Sigmoid colon (tissue), 7 donors: ENCODE data around the gene BNIP3. TPM values are rescaled to one million over a fixed set of nuclear protein-coding genes. Genes with fewer than 3 reads are reported as not detected.

Experiments
- DNase-seq: peaks from one replicate; pipeline ENCODE4 v3.0.0-alpha.2; 2019
- H3K27ac ChIP-seq, 4 donors: fragments of 200-600 bp; sonication (generic); one replicate each; pipeline ENCODE4 v1.5.1; 2016 to 2019; ENCODE audit warnings: mild to moderate bottlenecking in 1 of 4
- H3K27me3 ChIP-seq, 3 donors: fragments of 200-600 bp; sonication (generic); one replicate each; pipeline ENCODE4 v1.5.1; 2019; ENCODE audit warnings: mild to moderate bottlenecking in 1 of 3
- H3K36me3 ChIP-seq, 4 donors: fragments of 200-600 bp; sonication (generic); one replicate each; pipeline ENCODE4 v1.5.1; 2016 to 2019
- H3K4me1 ChIP-seq, 4 donors: fragments of 200-600 bp; sonication (generic); one replicate each; pipeline ENCODE4 v1.5.1; 2017 to 2019
- H3K4me3 ChIP-seq, 4 donors: fragments of 200-600 bp; sonication (generic); one replicate each; pipeline ENCODE4 v1.5.1; 2017 to 2019; ENCODE audit warnings: mild to moderate bottlenecking in 2 of 4, moderate library complexity in 1 of 4
- H3K9me3 ChIP-seq, 4 donors: fragments of 200-600 bp in 3 of 4; sonication (generic) in 3 of 4; one replicate each; pipeline versions ENCODE4 v1.5.1 to v1.6.1; 2013 to 2019
- CTCF ChIP-seq, 4 experiments: fragments of 450-650 bp in 3 of 4; fragments of 200-600 bp in 1 of 4; IDR thresholded peaks; one replicate each; pipeline ENCODE4 v1.5.1; 2016 to 2019; ENCODE audit warnings: antibody characterized with exemption in 4 of 4, mild to moderate bottlenecking in 3 of 4, moderate library complexity in 2 of 4
- EP300 ChIP-seq, 4 donors: sonication (generic); formaldehyde crosslinking; IDR thresholded peaks; one replicate each; pipeline ENCODE4 v1.6.1; 2017; ENCODE audit warnings: antibody characterized with exemption in 4 of 4
- POLR2A ChIP-seq, 2 donors: fragments of 450-650 bp; IDR thresholded peaks; one replicate each; pipeline ENCODE4 v1.6.1; 2016; ENCODE audit warnings: antibody characterized with exemption in 2 of 2, mild to moderate bottlenecking in 2 of 2, moderate library complexity in 2 of 2
- POLR2AphosphoS5 ChIP-seq, 4 donors: sonication (generic); formaldehyde crosslinking; IDR thresholded peaks; one replicate each; pipeline ENCODE4 v1.6.1; 2017; ENCODE audit warnings: antibody characterized with exemption in 4 of 4
- WGBS, 2 donors: extraction: QIAGEN DNeasy Blood & Tissue Kit; methylation state at CpG; one replicate each; pipeline ENCODE4 v1.1.7; 2013; 5-methylcytosine and 5-hydroxymethylcytosine counted together
- intact Hi-C: fragments of 100-400 bp; cut with DNase I; formaldehyde crosslinking; loops from one replicate; pipeline ENCODE4 v1.15.1; 2023
- polyA plus RNA-seq, 3 donors: library from polyadenylated mRNA; stranded (reverse); fragments of 200-250 nt; gene quantifications; one replicate each; pipeline ENCODE4 v1.2.3, GENCODE V29; 2013
- total RNA-seq, 4 donors: library from RNA; depleted of rRNA; stranded (reverse); fragments of >200 nt; gene quantifications; one replicate each; pipeline ENCODE4 v1.1.0, GENCODE V29; 2016
- donor health status: healthy with polysubstance abuse.
- donor health status: Bipolar disorder and iron deficiency.
- donor health status: healthy.

BNIP3 gene
- total and polyA plus RNA-seq, 7 donors: 3.9 to 125 (median 55.9) TPM

DNA sequence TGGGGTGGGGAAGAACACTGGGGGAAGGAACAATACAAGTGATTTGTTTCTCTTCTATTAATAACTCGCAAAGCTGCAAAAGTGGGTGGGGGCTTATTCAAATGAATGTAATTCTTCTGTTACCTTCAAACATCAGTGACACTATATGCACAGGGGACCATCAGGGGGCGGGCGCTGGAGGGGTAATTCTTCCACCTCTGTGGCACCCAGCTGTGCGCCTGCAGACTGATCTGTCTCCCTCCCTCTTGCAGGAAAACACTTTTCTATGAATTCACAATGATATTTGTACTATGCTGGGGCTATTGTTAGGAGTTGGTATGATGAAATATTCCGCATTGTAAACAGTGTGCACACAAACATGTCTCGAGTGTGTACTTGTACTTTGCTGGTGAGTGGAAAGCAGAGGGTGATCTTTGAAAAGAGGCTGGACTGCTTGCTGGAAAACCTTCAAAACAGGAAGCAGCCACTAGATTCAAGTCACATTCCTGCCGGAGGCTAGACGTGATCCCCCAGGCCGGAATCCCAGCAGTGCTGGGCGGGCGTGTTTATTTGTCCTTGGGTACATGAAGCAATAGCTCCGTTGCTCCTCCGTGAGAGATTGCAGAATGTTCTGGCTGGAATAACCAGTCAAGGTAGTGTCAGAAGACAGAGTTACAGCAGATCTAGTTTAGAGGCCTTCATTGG, 15.8 kb upstream of the BNIP3 start:
- intact Hi-C loops: no loop called here
- H3K27ac ChIP-seq: peak overlapping the region; percentile 72 to 81 (median 77)
- 37 to 55% methylated on average over 13 of the region's 13 CpGs for WGBS, 2 donors

DNA sequence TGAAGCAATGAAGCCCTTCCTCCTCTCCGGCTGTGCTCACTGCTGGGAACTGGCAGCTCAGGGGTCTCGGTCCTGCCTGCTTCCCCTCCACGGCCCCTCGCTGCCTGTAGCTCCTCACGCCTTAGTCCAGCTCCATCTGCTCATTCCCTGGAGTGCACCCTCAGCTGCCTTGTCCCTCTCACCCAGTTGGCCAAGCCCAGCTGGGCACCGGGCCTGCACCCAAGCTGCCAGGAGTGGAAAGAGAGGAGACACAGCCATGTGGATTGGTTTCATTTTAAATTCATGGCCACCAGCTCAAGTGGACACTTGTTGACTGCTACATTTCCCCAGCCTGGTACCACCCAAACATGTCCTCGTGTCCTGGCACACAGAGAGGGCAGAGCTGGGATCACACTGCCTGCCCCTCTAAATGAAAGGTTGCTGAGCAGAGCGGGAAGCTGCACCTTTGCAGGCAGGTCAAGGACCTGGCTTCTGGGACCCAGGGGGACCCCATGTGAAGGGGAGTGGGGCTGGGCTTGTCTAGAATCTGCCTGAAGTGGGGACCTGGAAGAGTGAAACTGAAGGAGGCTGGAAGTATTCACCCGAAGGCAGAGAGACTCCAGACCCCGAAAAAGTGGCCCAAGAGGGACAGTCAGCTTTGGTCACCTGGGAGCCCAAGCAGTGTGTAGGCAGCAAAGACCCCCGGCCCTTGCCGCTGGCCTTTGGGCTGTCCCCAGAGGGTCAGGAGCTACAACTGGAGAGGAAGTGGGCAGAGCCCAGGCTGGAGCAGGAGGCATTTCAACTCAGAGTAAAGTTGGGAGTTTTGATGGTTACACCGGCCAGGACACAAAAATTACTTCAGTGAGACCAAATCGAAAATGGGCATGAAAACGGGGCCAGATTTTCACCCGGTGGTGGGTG, 15.0 kb upstream of the BNIP3 start:
- H3K27me3 ChIP-seq: no peaks in the 10 kb centered on the region
- WGBS, 2 donors: 82 to 88% methylated on average over 16 of the region's 16 CpGs
- no peaks in the 10 kb centered on the region for H3K9me3 ChIP-seq
- no peak overlapping the region for H3K4me3 ChIP-seq
- peak overlapping the region; percentile 72 to 81 (median 77) for H3K27ac ChIP-seq
- DNase-seq: peak; percentile 83
- intact Hi-C loops: no loop called here
- H3K36me3 ChIP-seq: no peaks in the 10 kb centered on the region
- TF ChIP-seq POLR2A (IDR thresholded peaks at IDR 0.05) (no peak), EP300 (IDR thresholded peaks at IDR 0.05) (no peak), CTCF (IDR thresholded peaks at IDR 0.05) (no peak), POLR2AphosphoS5 (IDR thresholded peaks at IDR 0.05) (no peak)
- peaks cover 0 to 26% (median 22%) of the 10 kb centered on the region in 4 donors for H3K4me1 ChIP-seq

More for the DNA sequence above, 15.8 kb upstream of the BNIP3 start:
- H3K4me3 ChIP-seq: no peak overlapping the region
- TF ChIP-seq CTCF (IDR thresholded peaks at IDR 0.05): no peak
- TF ChIP-seq POLR2A (IDR thresholded peaks at IDR 0.05): no peak
- peak in 3 of 4 donors; percentile 43 to 76 (median 69) for TF ChIP-seq EP300 (IDR thresholded peaks at IDR 0.05)
- TF ChIP-seq POLR2AphosphoS5 (IDR thresholded peaks at IDR 0.05): peak; percentile 44 to 88 (median 70)
- H3K4me1 ChIP-seq: peaks cover 0 to 26% (median 22%) of the 10 kb centered on the region in 4 donors
- DNase-seq: peak; percentile 96
- no peaks in the 10 kb centered on the region for H3K36me3 ChIP-seq
- H3K27me3 ChIP-seq: no peaks in the 10 kb centered on the region
- H3K9me3 ChIP-seq: no peaks in the 10 kb centered on the region

GRCh38 chr10:131994435-131994834, 12.7 kb upstream of the BNIP3 start:
- intact Hi-C loops: no loop called here
- no peaks in the 10 kb centered on the region for H3K36me3 ChIP-seq
- TF ChIP-seq CTCF (IDR thresholded peaks at IDR 0.05): no peak
- TF ChIP-seq POLR2A (IDR thresholded peaks at IDR 0.05): no peak
- TF ChIP-seq POLR2AphosphoS5 (IDR thresholded peaks at IDR 0.05): no peak
- TF ChIP-seq EP300 (IDR thresholded peaks at IDR 0.05): no peak
- WGBS, 2 donors: 81 to 82% methylated on average over 3 of the region's 3 CpGs
- H3K27ac ChIP-seq: no peak overlapping the region
- peaks cover 0 to 26% (median 22%) of the 10 kb centered on the region in 4 donors for H3K4me1 ChIP-seq
- H3K9me3 ChIP-seq: no peaks in the 10 kb centered on the region
- peak; percentile 25 for DNase-seq
- no peaks in the 10 kb centered on the region for H3K27me3 ChIP-seq
- no peak overlapping the region for H3K4me3 ChIP-seq

DNA sequence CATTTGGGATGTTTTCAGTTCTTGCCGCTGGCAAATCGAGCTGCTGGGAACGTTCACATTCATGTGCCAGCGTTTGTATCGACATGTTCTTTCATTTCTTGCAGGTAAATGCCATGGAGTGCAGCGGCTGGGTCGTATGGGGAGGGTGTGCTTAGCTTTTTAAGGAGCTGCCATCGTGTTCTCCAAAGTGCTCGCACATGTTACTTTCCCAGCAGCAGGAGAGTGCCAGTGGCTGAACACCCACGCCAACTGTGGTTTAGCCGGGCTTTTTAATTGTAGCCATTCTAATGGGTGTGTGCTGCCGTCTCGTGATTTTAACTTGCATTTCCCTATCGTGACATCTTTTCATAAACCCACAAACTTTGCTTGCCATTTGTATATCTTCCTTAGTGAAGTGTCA, 11.6 kb upstream of the BNIP3 start:
- H3K4me3 ChIP-seq: no peak overlapping the region
- no peaks in the 10 kb centered on the region for H3K9me3 ChIP-seq
- no peaks in the 10 kb centered on the region for H3K36me3 ChIP-seq
- H3K4me1 ChIP-seq: peaks cover 0 to 21% (median 18%) of the 10 kb centered on the region in 4 donors
- intact Hi-C loops: no loop called here
- no peak overlapping the region for H3K27ac ChIP-seq
- TF ChIP-seq CTCF (IDR thresholded peaks at IDR 0.05) (no peak), POLR2A (IDR thresholded peaks at IDR 0.05) (no peak), EP300 (IDR thresholded peaks at IDR 0.05) (no peak), POLR2AphosphoS5 (IDR thresholded peaks at IDR 0.05) (no peak)
- H3K27me3 ChIP-seq: no peaks in the 10 kb centered on the region
- peak; percentile 28 for DNase-seq
- 87 to 89% methylated on average over 14 of the region's 14 CpGs for WGBS, 2 donors
